ENCODE measurements around the gene PCDHGA6.

The PCDHGA6 gene

DNA sequence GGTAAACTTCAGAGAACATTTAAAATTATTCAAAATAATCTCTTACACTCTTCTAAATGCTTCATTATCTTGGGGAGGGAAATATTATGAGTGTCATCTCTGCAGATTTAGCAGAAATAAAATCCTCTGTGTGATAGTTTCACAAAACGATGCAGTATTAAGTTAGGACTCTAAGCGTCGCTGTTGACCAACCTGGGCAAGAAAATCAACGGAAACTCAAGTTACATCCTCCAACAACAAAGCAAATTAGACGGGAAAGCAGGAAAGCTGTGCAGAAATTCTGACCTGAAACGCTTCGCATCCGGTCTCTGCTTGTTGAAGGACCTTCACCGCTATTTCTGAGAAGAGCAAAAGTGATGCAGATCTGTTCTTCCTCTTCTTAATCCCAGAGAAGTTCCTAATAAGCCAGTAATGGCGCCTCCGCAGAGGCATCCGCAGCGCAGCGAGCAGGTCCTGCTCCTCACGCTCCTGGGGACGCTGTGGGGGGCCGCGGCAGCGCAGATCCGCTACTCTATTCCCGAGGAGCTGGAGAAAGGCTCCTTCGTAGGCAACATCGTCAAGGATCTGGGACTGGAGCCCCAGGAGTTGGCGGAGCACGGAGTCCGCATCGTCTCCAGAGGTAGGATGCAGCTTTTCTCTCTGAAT lies at the start of gene PCDHGA6:
Gene PCDHGA6 (plus strand): TSS at position 219 of the 645 bp plus-strand sequence. CDS start 193 bp downstream, at position 412.
- in situ Hi-C loops (cut with HindIII; ENCODE audit: low sequenced_read_pairs), result no loop called here

DNA sequence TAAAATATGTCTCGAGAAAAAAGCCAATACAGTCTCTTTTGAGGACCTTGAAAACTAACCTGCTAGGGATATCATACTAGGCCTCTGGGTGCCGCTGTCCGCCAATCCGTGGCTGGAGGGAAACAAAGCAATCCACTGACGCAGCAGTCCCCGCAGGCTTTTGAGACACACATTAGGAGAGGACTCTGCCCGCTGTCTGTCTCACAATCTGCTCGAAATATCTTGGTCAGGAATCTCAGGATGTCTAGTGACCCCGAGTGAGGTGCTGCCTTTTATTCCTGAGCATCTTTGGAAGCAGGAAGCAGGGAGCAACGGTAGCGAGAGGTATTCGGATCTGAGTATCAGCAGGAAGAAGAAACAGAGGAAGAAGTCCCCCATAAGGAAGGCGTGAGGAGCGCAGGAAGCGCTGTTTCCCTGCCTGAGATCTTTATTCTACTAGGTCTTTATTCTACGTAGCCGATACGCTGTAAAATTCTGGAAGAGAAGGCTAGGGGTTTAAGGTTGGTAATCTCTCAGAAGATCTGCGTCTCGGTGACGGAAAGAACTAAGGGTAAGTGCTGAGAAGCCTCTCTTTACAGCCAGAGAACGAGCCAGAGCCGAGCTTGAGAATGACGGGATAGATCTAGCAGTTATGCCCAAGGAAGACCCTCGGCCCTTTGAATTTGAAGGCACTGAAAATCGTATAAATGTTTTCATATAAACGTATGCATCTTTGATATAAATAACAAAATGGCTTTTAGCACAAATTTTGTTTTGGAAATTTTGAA lies 47.4 kb upstream of the PCDHGA6 start:
- in situ Hi-C loops (cut with HindIII; ENCODE audit: low sequenced_read_pairs), result loop anchor here (25.0 kb wide), 1 partner anchor 186 kb away; no protein-coding TSS in a partner anchor

DNA sequence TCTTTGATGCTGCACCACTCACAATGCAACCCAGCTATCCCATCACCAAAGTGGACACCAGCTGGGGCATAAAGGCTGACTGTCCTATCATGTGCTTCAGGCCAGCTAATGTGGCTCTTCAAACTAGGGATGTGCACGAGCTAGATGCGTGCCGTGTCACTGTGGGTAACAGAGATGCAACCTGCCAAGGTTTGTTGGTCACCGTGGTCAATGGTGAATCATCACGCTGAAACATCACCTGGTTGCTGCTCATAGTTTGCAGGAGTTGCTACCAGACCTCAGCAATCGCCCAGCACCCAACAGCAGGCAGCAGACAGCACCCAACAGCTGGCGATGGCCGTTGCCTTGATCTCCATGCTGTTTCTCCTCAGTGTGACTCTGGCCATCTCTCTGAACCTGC lies 45.5 kb upstream of the PCDHGA6 start:
- in situ Hi-C loops (cut with HindIII; ENCODE audit: low sequenced_read_pairs), result loop anchor here (25.0 kb wide), 1 partner anchor 184 kb away; no protein-coding TSS in a partner anchor

DNA sequence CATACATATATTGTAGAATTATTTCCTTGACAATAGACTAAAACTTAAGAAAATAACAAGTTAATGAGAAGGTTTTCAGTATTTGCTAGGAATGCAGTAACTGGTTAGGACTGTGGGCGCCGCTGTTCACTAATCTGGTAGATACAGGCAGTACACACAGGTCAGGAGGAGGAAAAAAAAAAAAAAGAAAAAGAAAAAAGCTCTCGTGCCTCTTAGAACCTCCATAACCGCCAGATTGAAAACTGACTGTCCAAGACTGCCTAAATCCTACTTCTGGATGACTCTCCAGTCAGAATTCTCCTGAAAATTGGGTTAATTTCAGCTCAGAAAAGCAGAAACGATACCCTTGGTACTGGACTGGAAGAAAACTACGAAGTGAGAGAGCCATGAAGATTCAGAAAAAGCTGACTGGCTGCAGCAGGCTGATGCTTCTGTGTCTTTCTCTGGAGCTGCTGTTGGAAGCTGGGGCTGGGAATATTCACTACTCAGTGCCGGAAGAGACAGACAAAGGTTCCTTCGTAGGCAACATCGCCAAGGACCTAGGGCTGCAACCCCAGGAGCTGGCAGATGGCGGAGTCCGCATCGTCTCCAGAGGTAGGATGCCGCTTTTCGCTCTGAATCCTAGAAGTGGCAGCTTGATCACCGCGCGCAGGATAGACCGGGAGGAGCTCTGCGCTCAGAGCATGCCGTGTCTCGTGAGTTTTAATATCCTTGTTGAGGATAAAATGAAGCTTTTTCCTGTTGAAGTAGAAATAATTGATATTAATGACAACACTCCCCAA lies 43.2 kb upstream of the PCDHGA6 start, which contains the start of gene PCDHGA1:
Gene PCDHGA1 (plus strand): TSS at position 216 of the 782 bp plus-strand sequence.
- in situ Hi-C loops (cut with HindIII; ENCODE audit: low sequenced_read_pairs), result loop anchor here (25.0 kb wide), 1 partner anchor 182 kb away; no protein-coding TSS in a partner anchor

DNA sequence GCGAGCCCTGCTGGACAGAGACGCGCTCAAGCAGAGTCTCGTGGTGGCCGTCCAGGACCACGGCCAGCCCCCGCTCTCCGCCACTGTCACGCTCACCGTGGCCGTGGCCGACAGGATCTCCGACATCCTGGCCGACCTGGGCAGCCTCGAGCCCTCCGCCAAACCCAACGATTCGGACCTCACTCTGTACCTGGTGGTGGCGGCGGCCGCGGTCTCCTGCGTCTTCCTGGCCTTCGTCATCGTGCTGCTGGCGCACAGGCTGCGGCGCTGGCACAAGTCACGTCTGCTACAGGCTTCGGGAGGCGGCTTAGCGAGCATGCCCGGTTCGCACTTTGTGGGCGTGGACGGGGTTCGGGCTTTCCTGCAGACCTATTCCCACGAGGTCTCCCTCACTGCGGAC lies 41.1 kb upstream of the PCDHGA6 start:
- in situ Hi-C loops (cut with HindIII; ENCODE audit: low sequenced_read_pairs), result loop anchor here (25.0 kb wide), 1 partner anchor 180 kb away; no protein-coding TSS in a partner anchor

DNA sequence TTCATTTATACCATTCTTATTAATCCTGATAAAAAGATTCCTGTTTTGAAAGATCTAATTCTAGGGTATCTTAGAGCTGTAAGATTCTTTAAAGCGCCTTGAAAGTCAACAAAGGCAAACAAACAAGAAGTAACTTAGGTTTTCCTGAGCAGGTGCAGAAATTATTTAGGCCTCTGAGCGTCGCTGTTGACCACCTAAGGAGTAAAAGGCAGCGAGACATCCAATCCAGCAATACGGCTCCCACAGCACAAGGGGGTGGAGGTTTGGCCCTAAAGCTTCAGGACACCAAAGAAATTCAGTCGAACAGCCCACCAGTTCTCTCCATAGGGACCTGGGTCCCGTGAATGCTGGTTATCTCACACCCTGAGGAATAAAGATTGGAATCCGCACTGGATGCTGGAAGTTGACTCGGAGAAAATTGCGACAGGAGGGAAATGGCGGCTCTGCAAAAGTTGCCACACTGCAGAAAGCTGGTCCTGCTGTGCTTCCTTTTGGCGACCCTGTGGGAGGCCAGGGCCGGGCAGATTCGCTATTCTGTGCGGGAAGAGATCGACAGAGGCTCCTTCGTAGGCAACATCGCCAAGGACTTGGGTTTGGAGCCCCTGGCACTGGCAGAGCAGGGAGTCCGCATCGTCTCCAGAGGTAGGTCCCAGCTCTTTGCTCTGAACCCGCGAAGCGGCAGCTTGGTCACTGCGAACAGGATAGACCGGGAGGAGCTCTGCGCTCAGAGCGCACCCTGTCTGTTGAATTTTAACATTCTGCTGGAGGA lies 35.0 kb upstream of the PCDHGA6 start, which contains the start of gene PCDHGA2:
Gene PCDHGA2 (plus strand): TSS at position 223 of the 769 bp plus-strand sequence.
- in situ Hi-C loops (cut with HindIII; ENCODE audit: low sequenced_read_pairs), result loop anchor here (25.0 kb wide), 1 partner anchor 174 kb away; no protein-coding TSS in a partner anchor

DNA sequence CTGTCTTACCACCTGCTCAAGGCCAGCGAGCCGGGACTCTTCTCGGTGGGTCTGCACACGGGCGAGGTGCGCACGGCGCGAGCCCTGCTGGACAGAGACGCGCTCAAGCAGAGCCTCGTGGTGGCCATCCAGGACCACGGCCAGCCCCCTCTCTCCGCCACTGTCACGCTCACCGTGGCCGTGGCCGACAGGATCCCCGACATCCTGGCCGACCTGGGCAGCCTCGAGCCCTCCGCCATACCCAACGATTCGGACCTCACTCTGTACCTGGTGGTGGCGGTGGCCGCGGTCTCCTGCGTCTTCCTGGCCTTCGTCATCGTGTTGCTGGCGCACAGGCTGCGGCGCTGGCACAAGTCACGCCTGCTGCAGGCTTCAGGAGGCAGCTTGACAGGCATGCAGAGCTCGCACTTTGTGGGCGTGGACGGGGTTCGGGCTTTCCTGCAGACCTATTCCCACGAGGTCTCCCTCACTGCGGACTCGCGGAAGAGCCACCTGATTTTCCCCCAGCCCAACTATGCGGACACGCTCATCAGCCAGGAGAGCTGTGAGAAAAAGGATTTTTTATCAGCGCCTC lies 32.8 kb upstream of the PCDHGA6 start:
- in situ Hi-C loops (cut with HindIII; ENCODE audit: low sequenced_read_pairs), result loop anchor here (25.0 kb wide), 1 partner anchor 171 kb away; no protein-coding TSS in a partner anchor

DNA sequence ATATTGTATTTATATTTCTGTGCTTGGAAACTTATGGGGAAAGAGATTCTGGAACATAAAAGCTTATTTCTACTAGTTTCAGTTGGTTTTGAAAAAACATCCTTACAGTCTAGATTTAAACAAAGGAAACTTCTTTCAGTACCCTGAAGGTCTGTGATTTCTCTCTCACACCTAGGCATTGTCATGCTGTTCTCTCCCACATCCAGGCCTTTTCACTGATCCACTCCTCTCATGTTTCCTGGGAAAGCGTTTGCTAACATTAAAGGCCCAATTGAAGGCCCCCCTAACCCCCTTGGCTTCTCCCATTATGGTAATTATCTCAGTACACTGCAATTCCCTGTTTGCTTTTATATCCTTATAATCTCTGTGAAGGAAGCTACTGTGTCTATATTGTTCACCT lies 30.9 kb upstream of the PCDHGA6 start:
- in situ Hi-C loops (cut with HindIII; ENCODE audit: low sequenced_read_pairs), result loop anchor here (25.0 kb wide), 1 partner anchor 170 kb away; no protein-coding TSS in a partner anchor

DNA sequence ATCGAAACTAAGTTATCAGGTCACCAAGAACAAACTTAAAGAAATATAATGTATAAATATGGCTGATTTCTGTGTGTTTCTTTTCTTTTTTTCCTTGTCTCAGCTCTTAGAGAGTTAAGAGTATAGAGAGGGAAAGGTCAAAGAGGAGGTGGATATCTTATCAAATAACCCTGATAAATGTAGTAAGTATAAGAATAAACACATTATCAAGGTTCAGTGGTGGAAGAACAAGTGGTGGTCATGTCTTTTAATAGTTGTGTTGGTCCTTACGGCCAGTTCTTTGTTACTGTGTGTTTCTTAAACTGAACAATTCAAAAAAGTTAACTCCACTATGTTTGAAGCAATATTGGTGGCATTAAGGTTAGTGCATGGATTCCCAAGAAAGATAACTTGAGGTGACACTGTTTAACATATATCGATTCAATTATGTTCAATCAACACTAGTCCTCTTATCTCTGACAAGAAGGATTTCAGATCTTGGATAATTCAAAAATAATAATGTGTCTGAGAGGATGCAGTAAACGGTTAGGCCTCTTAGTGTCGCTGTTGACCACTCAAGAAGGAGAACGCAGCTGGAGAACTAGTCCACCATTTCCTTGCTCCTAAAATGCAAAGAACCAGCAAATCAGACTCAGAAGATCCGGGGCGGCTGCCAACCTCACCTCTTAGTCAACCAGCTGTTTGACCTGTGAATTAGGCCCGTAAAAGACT lies 30.3 kb upstream of the PCDHGA6 start, which contains the start of gene PCDHGA3:
Gene PCDHGA3 (plus strand): TSS at position 588 of the 711 bp plus-strand sequence. CDS start 205 bp downstream, outside the sequence.
- in situ Hi-C loops (cut with HindIII; ENCODE audit: low sequenced_read_pairs), result loop anchor here (25.0 kb wide), 1 partner anchor 169 kb away; no protein-coding TSS in a partner anchor

DNA sequence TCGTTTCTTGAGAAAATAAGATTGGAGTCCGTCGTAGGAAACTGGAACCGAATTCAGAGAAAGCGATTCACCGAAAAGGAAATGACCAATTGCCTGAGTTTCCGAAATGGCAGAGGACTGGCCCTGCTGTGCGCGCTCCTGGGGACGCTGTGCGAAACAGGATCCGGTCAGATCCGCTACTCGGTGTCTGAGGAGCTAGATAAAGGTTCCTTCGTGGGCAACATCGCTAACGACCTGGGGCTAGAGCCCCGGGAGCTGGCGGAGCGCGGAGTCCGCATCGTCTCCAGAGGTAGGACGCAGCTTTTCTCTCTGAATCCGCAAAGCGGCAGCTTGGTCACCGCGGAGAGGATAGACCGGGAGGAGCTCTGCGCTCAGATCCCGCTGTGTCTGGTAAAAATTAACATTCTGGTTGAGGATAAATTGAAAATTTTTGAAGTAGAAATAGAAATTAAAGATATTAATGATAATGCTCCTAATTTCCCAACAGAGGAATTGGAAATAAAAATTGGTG lies 29.7 kb upstream of the PCDHGA6 start:
- in situ Hi-C loops (cut with HindIII; ENCODE audit: low sequenced_read_pairs), result loop anchor here (25.0 kb wide), 1 partner anchor 168 kb away; no protein-coding TSS in a partner anchor

DNA sequence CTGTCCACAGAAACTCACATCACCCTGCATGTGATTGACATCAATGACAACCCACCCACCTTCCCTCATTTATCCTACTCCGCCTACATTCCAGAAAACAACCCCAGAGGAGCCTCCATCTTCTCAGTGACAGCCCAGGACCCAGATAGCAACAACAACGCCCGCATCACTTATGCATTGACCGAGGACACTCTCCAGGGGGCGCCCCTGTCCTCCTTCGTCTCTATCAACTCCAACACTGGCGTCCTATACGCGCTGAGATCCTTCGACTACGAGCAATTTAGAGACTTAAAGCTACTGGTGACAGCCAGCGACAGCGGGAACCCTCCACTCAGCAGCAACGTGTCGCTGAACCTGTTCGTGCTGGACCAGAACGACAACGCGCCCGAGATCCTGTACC lies 28.4 kb upstream of the PCDHGA6 start:
- in situ Hi-C loops (cut with HindIII; ENCODE audit: low sequenced_read_pairs), result loop anchor here (25.0 kb wide), 1 partner anchor 167 kb away; no protein-coding TSS in a partner anchor

DNA sequence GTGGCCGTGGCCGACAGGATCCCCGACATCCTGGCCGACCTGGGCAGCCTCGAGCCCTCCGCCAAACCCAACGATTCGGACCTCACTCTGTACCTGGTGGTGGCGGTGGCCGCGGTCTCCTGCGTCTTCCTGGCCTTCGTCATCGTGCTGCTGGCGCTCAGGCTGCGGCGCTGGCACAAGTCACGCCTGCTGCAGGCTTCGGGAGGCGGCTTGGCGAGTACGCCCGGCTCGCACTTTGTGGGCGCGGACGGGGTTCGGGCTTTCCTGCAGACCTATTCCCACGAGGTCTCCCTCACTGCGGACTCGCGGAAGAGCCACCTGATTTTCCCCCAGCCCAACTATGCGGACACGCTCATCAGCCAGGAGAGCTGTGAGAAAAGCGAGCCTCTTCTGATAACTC lies 27.7 kb upstream of the PCDHGA6 start:
- in situ Hi-C loops (cut with HindIII; ENCODE audit: low sequenced_read_pairs), result loop anchor here (25.0 kb wide), 1 partner anchor 166 kb away; no protein-coding TSS in a partner anchor

DNA sequence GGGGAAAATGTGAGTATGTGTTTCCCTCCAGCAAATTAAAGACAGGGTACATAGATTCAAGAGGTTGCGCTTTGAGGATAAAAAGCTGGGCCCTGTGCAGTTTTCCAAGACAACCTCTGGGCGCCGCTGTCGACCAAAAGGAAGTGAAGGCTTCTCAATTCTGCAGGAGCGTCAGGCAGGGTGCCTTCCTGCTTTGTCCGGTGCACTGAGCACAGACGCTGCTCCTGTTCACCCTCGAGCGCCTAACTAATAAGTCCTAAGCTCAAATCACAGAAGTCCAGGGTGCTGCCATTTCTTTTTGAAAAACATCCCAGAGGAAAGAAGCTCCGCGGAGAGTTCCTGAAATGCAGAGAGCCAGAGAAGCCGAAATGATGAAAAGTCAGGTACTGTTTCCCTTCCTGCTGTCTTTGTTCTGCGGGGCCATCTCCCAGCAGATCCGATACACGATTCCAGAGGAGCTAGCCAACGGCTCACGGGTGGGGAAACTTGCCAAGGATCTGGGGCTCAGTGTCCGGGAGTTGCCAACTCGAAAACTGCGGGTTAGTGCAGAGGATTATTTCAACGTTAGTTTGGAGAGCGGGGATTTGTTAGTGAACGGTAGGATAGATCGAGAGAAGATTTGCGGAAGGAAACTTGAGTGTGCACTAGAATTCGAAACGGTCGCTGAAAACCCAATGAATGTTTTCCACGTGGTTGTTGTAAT lies 23.6 kb upstream of the PCDHGA6 start, which contains the start of gene PCDHGB1:
Gene PCDHGB1 (plus strand): TSS at position 183 of the 703 bp plus-strand sequence. CDS start 162 bp downstream, at position 345.
- in situ Hi-C loops (cut with HindIII; ENCODE audit: low sequenced_read_pairs), result loop anchor here (25.0 kb wide), 1 partner anchor 162 kb away; no protein-coding TSS in a partner anchor

DNA sequence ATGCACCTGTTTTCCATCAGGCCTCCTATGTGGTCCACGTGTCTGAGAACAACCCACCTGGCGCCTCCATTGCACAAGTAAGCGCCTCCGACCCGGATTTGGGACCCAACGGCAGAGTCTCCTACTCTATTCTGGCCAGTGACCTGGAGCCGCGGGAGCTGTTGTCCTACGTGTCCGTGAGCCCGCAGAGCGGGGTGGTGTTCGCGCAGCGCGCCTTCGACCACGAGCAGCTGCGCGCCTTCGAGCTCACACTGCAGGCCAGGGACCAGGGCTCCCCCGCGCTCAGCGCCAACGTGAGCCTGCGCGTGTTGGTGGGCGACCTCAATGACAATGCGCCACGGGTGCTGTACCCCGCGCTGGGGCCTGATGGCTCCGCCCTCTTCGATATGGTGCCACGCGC lies 22.1 kb upstream of the PCDHGA6 start:
- in situ Hi-C loops (cut with HindIII; ENCODE audit: low sequenced_read_pairs), result no loop called here

DNA sequence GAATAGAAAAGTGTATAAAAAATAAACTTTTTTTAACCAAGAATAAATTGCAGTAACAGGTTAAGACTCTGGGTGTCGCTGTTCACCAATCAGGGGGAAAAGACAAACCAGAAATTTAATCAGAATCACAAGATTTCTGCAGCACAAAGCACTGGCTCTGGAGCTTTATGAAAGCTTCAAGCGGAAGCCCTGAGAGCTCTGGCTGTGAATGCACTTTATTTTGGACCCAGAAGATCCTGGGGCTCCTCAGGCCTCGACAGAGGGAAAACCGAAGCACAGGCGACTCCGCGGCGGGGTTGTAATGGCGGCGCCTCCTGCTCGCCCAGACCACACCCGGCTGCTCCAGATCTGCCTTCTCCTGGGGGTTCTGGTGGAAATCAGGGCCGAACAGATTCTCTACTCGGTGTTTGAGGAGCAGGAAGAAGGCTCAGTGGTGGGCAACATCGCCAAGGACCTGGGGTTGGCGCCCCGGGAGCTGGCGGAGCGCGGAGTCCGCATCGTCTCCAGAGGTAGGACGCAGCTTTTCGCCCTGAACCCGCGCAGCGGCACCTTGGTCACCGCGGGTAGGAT lies 18.7 kb upstream of the PCDHGA6 start, which contains the start of gene PCDHGA4:
Gene PCDHGA4 (plus strand): TSS at position 122 of the 570 bp plus-strand sequence. CDS start 87 bp downstream, at position 209.
- in situ Hi-C loops (cut with HindIII; ENCODE audit: low sequenced_read_pairs), result no loop called here

DNA sequence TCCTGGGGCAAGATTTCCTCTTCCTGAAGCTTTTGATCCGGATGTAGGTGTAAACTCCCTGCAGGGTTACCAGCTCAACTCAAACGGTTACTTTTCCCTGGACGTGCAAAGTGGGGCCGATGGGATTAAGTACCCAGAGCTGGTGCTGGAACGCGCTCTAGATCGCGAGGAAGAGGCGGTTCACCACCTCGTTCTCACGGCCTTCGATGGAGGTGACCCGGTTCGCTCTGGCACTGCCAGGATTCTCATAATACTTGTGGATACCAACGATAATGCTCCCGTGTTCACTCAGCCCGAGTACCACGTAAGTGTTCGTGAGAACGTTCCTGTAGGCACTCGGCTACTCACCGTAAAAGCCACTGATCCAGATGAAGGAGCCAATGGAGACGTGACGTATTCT lies 18.1 kb upstream of the PCDHGA6 start:
- in situ Hi-C loops (cut with HindIII; ENCODE audit: low sequenced_read_pairs), result no loop called here

DNA sequence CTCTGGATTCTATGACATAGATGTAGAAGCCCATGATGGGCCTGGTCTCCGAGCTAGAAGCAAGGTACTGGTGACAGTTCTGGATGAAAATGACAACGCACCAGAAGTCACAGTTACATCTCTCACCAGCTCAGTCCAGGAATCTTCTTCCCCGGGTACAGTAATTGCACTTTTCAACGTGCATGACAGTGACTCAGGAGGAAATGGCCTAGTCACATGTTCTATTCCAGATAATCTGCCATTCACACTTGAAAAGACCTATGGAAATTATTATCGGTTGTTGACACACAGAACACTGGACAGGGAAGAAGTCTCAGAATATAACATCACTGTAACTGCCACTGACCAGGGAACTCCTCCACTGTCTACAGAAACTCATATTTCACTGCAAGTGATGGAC lies 17.6 kb upstream of the PCDHGA6 start:
- in situ Hi-C loops (cut with HindIII; ENCODE audit: low sequenced_read_pairs), result no loop called here

Data from DLD1 (cell line).